Central memory CD8-positive, alpha-beta T cell (primary cell): Measurements from ENCODE around the gene LYPD1.

Source experiments
- ATAC-seq: fragments of 150-1000 bp; cut with Tn5 transposase; replicated peaks from 2 replicates; pipeline ENCODE4 v1.10.0; 2022; ENCODE audit warnings: mild to moderate bottlenecking, moderate FRiP score, moderate number of reproducible peaks; ENCODE audit not compliant: poor library complexity, severe bottlenecking; ENCODE audit errors: extremely low read depth
- DNase-seq, 2 donors: peaks; one replicate each; pipeline ENCODE4 v3.0.0; 2021; ENCODE audit warnings: low spot score in 2 of 2
- H3K27ac Mint-ChIP-seq: one replicate; pipeline ENCODE4 v1.8.0; 2022; ENCODE audit warnings: low read depth, mild to moderate bottlenecking, moderate library complexity, mixed read lengths
- H3K27me3 Mint-ChIP-seq: one replicate; pipeline ENCODE4 v1.8.0; 2022; ENCODE audit warnings: mixed read lengths
- H3K36me3 Mint-ChIP-seq: one replicate; pipeline ENCODE4 v1.8.0; 2022; ENCODE audit warnings: mild to moderate bottlenecking, moderate library complexity, mixed read lengths; ENCODE audit not compliant: insufficient read depth
- H3K4me1 Mint-ChIP-seq: one replicate; pipeline ENCODE4 v1.8.0; 2022; ENCODE audit warnings: mixed read lengths
- H3K4me3 Mint-ChIP-seq: one replicate; pipeline ENCODE4 v1.8.0; 2022; ENCODE audit warnings: mild to moderate bottlenecking, moderate library complexity, mixed read lengths
- H3K9me3 Mint-ChIP-seq: one replicate; pipeline ENCODE4 v1.8.0; 2022; ENCODE audit warnings: mixed read lengths

LYPD1 gene

DNA sequence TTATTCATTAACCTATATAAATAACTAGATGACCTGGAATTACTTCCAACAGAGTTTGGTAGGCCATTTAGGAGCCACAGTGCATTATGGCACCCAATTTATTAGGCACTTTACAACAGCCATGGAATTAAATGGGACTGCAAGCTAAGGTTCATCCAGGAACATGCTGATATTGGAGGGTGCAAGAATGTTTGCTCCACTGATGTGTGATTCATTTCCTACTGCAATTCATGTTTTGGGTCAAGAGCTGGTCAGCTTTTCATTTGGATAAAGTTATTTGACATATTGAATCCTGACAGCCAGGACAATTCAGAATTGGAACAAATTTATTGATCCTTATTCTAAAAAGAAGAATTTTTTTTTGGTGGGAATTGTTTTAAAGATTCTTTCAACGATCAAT lies 11.8 kb upstream of the LYPD1 start:
- H3K27me3 Mint-ChIP-seq, result no peaks in the 10 kb centered on the region
- H3K27ac Mint-ChIP-seq, result no peak overlapping the region
- H3K4me1 Mint-ChIP-seq, result no peaks in the 10 kb centered on the region
- no peak overlapping the region for H3K4me3 Mint-ChIP-seq
- ATAC-seq (no peak), DNase-seq (no peak)
- H3K9me3 Mint-ChIP-seq, result no peaks in the 10 kb centered on the region
- no peaks in the 10 kb centered on the region for H3K36me3 Mint-ChIP-seq

GRCh38 chr2:132680544-132680943 lies 10.5 kb upstream of the LYPD1 start:
- no peaks in the 10 kb centered on the region for H3K4me1 Mint-ChIP-seq
- no peaks in the 10 kb centered on the region for H3K9me3 Mint-ChIP-seq
- no peaks in the 10 kb centered on the region for H3K36me3 Mint-ChIP-seq
- H3K27ac Mint-ChIP-seq, result no peak overlapping the region
- DNase-seq (no peak), ATAC-seq (no peak)
- no peaks in the 10 kb centered on the region for H3K27me3 Mint-ChIP-seq
- no peak overlapping the region for H3K4me3 Mint-ChIP-seq

GRCh38 chr2:132678483-132678882 lies 8.5 kb upstream of the LYPD1 start:
- H3K4me3 Mint-ChIP-seq, result no peak overlapping the region
- ATAC-seq (no peak), DNase-seq (no peak)
- H3K4me1 Mint-ChIP-seq, result no peaks in the 10 kb centered on the region
- H3K27me3 Mint-ChIP-seq, result no peaks in the 10 kb centered on the region
- no peaks in the 10 kb centered on the region for H3K9me3 Mint-ChIP-seq
- no peaks in the 10 kb centered on the region for H3K36me3 Mint-ChIP-seq
- no peak overlapping the region for H3K27ac Mint-ChIP-seq

- H3K27ac Mint-ChIP-seq, result no peak overlapping the region
- ATAC-seq, result no peak
Observed at GRCh38 chr2:132677661-132678060, 7.7 kb upstream of the LYPD1 start.

GRCh38 chr2:132676999-132677398 lies 7.0 kb upstream of the LYPD1 start:
- H3K9me3 Mint-ChIP-seq, result no peaks in the 10 kb centered on the region
- DNase-seq (no peak), ATAC-seq (no peak)
- H3K27me3 Mint-ChIP-seq, result no peaks in the 10 kb centered on the region
- H3K4me3 Mint-ChIP-seq, result no peak overlapping the region
- H3K4me1 Mint-ChIP-seq, result no peaks in the 10 kb centered on the region
- no peak overlapping the region for H3K27ac Mint-ChIP-seq
- peaks cover 2% of the 10 kb centered on the region for H3K36me3 Mint-ChIP-seq

More at GRCh38 chr2:132677661-132678060, 7.7 kb upstream of the LYPD1 start:
- Mint-ChIP-seq H3K36me3 (peaks cover 2% of the 10 kb centered on the region), H3K4me1 (no peaks in the 10 kb centered on the region), H3K27me3 (no peaks in the 10 kb centered on the region), H3K4me3 (no peak overlapping the region), H3K9me3 (no peaks in the 10 kb centered on the region)
- no peak for DNase-seq

- H3K9me3 Mint-ChIP-seq, result peaks cover 6% of the 10 kb centered on the region
- ATAC-seq, result no peak
- peaks cover 13% of the 10 kb centered on the region for H3K27me3 Mint-ChIP-seq
- H3K36me3 Mint-ChIP-seq, result peaks cover 2% of the 10 kb centered on the region
- H3K27ac Mint-ChIP-seq, result no peak overlapping the region
- H3K4me1 Mint-ChIP-seq, result no peaks in the 10 kb centered on the region
- DNase-seq, result no peak
- no peak overlapping the region for H3K4me3 Mint-ChIP-seq
Observed at GRCh38 chr2:132671151-132671835, 1.3 kb upstream of the LYPD1 start.

GRCh38 chr2:132670496-132671150 lies 618 bp upstream of the LYPD1 start:
- peaks cover 6% of the 10 kb centered on the region for H3K9me3 Mint-ChIP-seq
- DNase-seq (no peak), ATAC-seq (no peak)
- no peak overlapping the region for H3K4me3 Mint-ChIP-seq
- no peaks in the 10 kb centered on the region for H3K4me1 Mint-ChIP-seq
- H3K36me3 Mint-ChIP-seq, result peaks cover 2% of the 10 kb centered on the region
- H3K27ac Mint-ChIP-seq, result no peak overlapping the region
- peaks cover 13% of the 10 kb centered on the region for H3K27me3 Mint-ChIP-seq

- no peaks in the 10 kb centered on the region for H3K4me1 Mint-ChIP-seq
- H3K27me3 Mint-ChIP-seq, result peaks cover 13% of the 10 kb centered on the region
- H3K9me3 Mint-ChIP-seq, result peaks cover 6% of the 10 kb centered on the region
- H3K36me3 Mint-ChIP-seq, result peaks cover 2% of the 10 kb centered on the region
- no peak for DNase-seq
- no peak for ATAC-seq
- H3K4me3 Mint-ChIP-seq, result no peak overlapping the region
- H3K27ac Mint-ChIP-seq, result no peak overlapping the region
Observed at GRCh38 chr2:132668987-132669907, 758 bp downstream of the LYPD1 start.

GRCh38 chr2:132668189-132668823 lies 1.7 kb downstream of the LYPD1 start:
- Mint-ChIP-seq H3K4me3 (no peak overlapping the region), H3K36me3 (peaks cover 2% of the 10 kb centered on the region), H3K4me1 (no peaks in the 10 kb centered on the region), H3K27ac (no peak overlapping the region), H3K9me3 (peaks cover 6% of the 10 kb centered on the region), H3K27me3 (peaks cover 13% of the 10 kb centered on the region)
- DNase-seq, result no peak
- ATAC-seq, result no peak

GRCh38 chr2:132667706-132668105 lies 2.3 kb downstream of the LYPD1 start:
- Mint-ChIP-seq H3K4me3 (no peak overlapping the region), H3K27ac (no peak overlapping the region), H3K4me1 (no peaks in the 10 kb centered on the region), H3K9me3 (peaks cover 6% of the 10 kb centered on the region), H3K36me3 (no peaks in the 10 kb centered on the region), H3K27me3 (peaks cover 13% of the 10 kb centered on the region)
- no peak for ATAC-seq
- no peak for DNase-seq

- H3K27ac Mint-ChIP-seq, result no peak overlapping the region
- no peak for ATAC-seq
- peaks cover 1% of the 10 kb centered on the region for H3K27me3 Mint-ChIP-seq
- no peaks in the 10 kb centered on the region for H3K9me3 Mint-ChIP-seq
- no peak overlapping the region for H3K4me3 Mint-ChIP-seq
- no peaks in the 10 kb centered on the region for H3K36me3 Mint-ChIP-seq
- DNase-seq, result no peak
- no peaks in the 10 kb centered on the region for H3K4me1 Mint-ChIP-seq
Observed at GRCh38 chr2:132665401-132666140, 4.4 kb downstream of the LYPD1 start.

DNA sequence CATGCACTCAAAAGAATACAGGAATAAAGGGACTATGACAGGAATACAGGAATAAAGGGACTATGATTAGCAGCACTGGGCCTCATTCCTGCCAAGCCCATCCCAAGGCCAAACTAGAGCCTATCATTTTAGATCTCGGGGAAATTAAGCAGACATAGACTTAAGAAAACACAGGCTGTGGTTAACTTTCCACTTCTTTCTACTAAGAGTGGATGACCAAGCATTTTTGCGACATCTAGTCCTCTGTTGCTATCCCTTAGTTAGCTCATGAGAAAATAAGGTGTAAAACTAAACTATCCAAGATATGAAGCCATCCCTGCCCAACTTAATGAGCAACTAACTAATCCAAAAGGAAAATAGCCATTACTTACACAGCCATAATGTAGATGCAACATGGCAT lies 5.9 kb downstream of the LYPD1 start:
- ATAC-seq, result no peak
- no peaks in the 10 kb centered on the region for H3K27me3 Mint-ChIP-seq
- no peaks in the 10 kb centered on the region for H3K4me1 Mint-ChIP-seq
- no peak overlapping the region for H3K4me3 Mint-ChIP-seq
- H3K36me3 Mint-ChIP-seq, result no peaks in the 10 kb centered on the region
- no peak overlapping the region for H3K27ac Mint-ChIP-seq
- no peaks in the 10 kb centered on the region for H3K9me3 Mint-ChIP-seq
- no peak for DNase-seq
